Small intestine (tissue), 7 donors: ENCODE data around the gene NTF3. TPM values are rescaled to one million over a fixed set of nuclear protein-coding genes. Genes with fewer than 3 reads are reported as not detected.
"Not testable (repeated sequence)": the region's sequence is repeated elsewhere in the genome, so short reads cannot be mapped to it uniquely, and the experiment has no call there.

Experiments
- DNase-seq, 2 donors: peaks; one replicate each; pipeline versions ENCODE4 v3.0.0 to v3.0.0-alpha.2; 2013
- FAIRE-seq: peaks from 2 replicates; lab custom pipeline; 2012; peaks lifted over from hg19 to GRCh38; lab: Jason Lieb, UNC
- H3K27ac ChIP-seq, 3 donors: one replicate each; pipeline ENCODE4 v1.5.1; 2013; ENCODE audit warnings: low read length in 2 of 3, mild to moderate bottlenecking in 2 of 3, control low read depth in 1 of 3, inconsistent platforms in 1 of 3, low read depth in 1 of 3, moderate library complexity in 1 of 3
- H3K27me3 ChIP-seq, 3 donors: one replicate each; pipeline ENCODE4 v1.6.1; 2013; ENCODE audit warnings: low read length in 3 of 3, inconsistent platforms in 1 of 3; ENCODE audit not compliant: control insufficient read depth in 3 of 3, insufficient read depth in 3 of 3
- H3K36me3 ChIP-seq, 3 donors: one replicate each; pipeline ENCODE4 v1.6.1; 2013; ENCODE audit warnings: low read length in 3 of 3, inconsistent platforms in 1 of 3, low read depth in 1 of 3, mild to moderate bottlenecking in 1 of 3, moderate library complexity in 1 of 3; ENCODE audit not compliant: control insufficient read depth in 3 of 3, insufficient read depth in 2 of 3
- H3K4me1 ChIP-seq, 3 donors: one replicate each; pipeline ENCODE4 v1.6.1; 2013; ENCODE audit warnings: low read length in 2 of 3, inconsistent platforms in 1 of 3, low read depth in 1 of 3, mild to moderate bottlenecking in 1 of 3, moderate library complexity in 1 of 3; ENCODE audit not compliant: control insufficient read depth in 3 of 3, insufficient read depth in 2 of 3
- H3K4me3 ChIP-seq, 3 donors: one replicate each; pipeline ENCODE4 v1.5.1; 2013; ENCODE audit warnings: low read length in 3 of 3, control low read depth in 1 of 3, inconsistent platforms in 1 of 3, low read depth in 1 of 3, mild to moderate bottlenecking in 1 of 3, moderate library complexity in 1 of 3
- H3K9me3 ChIP-seq, 2 donors: one replicate each; pipeline ENCODE4 v1.6.1; 2013; ENCODE audit warnings: low read depth in 1 of 2, low read length in 1 of 2; ENCODE audit not compliant: control insufficient read depth in 2 of 2, insufficient read depth in 1 of 2
- WGBS, 3 donors: extraction: QIAGEN DNeasy Blood & Tissue Kit; methylation state at CpG; one replicate each; pipeline ENCODE4 v1.1.7; 2013; 5-methylcytosine and 5-hydroxymethylcytosine counted together
- polyA plus RNA-seq, 4 donors: library from polyadenylated mRNA; stranded (reverse) in 3 of 4; unstranded in 1 of 4; fragments of 200-250 nt in 3 of 4; fragments of 120-200 nt in 1 of 4; gene quantifications; one replicate each; pipeline versions ENCODE4 v1.2.1 to v1.2.3, GENCODE V29; 2013
- donor health status: healthy with polysubstance abuse.
- donor health status: control.
- donor health status: control.
- donor health status: Bipolar disorder and iron deficiency.
- donor health status: healthy.

Gene NTF3
- polyA plus RNA-seq, 4 donors = 1.4 to 4.9 (median 1.9) TPM

GRCh38 chr12:5537026-5537615 is 105.2 kb downstream of the NTF3 start:
- H3K4me1 ChIP-seq, H3K27ac ChIP-seq, H3K9me3 ChIP-seq, H3K36me3 ChIP-seq, H3K27me3 ChIP-seq, FAIRE-seq, DNase-seq, H3K4me3 ChIP-seq: not testable (repeated sequence)
- WGBS, 3 donors = 57 to 68% (median 62%) methylated on average over 13 of the region's 13 CpGs

- WGBS, 3 donors = 90 to 94% (median 92%) methylated on average over 8 of the region's 8 CpGs
- no peak overlapping the region for H3K27ac ChIP-seq
- DNase-seq (no peak), FAIRE-seq (no peak)
- H3K27me3 ChIP-seq = no peaks in the 10 kb centered on the region
- H3K4me3 ChIP-seq = no peak overlapping the region
- no peaks in the 10 kb centered on the region for H3K36me3 ChIP-seq
- H3K4me1 ChIP-seq = no peaks in the 10 kb centered on the region
- H3K9me3 ChIP-seq = no peaks in the 10 kb centered on the region
Measured at GRCh38 chr12:5537771-5538170, 105.9 kb downstream of the NTF3 start.
